GM11168 (cell line): ENCODE measurements around the gene NELL2.

Experiments used
- in situ Hi-C: fragments of 300-500 bp; cut with MboI; formaldehyde crosslinking; loops from one replicate; pipeline ENCODE4 v1.12.0; 2022; ENCODE audit warnings: low sequenced_read_pairs; ENCODE audit not compliant: unreplicated experiment

NELL2 gene

GRCh38 chr12:44640427-44641190, 235.5 kb downstream of the NELL2 start:
- in situ Hi-C loops, result no loop called here

GRCh38 chr12:44637875-44638274, 238.2 kb downstream of the NELL2 start:
- in situ Hi-C loops, result no loop called here

- in situ Hi-C loops, result no loop called here
Observed at GRCh38 chr12:44628180-44628579, 247.9 kb downstream of the NELL2 start.

GRCh38 chr12:44627387-44628166, 248.5 kb downstream of the NELL2 start:
- in situ Hi-C loops, result no loop called here

GRCh38 chr12:44626883-44627282, 249.2 kb downstream of the NELL2 start:
- in situ Hi-C loops, result no loop called here

GRCh38 chr12:44618946-44619345, 257.2 kb downstream of the NELL2 start:
- in situ Hi-C loops, result no loop called here

GRCh38 chr12:44616402-44616801, 259.7 kb downstream of the NELL2 start:
- in situ Hi-C loops, result no loop called here

GRCh38 chr12:44611538-44611937, 264.6 kb downstream of the NELL2 start:
- in situ Hi-C loops, result no loop called here

GRCh38 chr12:44603701-44604100, 272.4 kb downstream of the NELL2 start:
- in situ Hi-C loops, result no loop called here

GRCh38 chr12:44592626-44593025, 283.5 kb downstream of the NELL2 start:
- in situ Hi-C loops, result no loop called here

- in situ Hi-C loops, result no loop called here
Observed at GRCh38 chr12:44589697-44590096, 286.4 kb downstream of the NELL2 start.

- in situ Hi-C loops, result no loop called here
Observed at GRCh38 chr12:44588651-44589050, 287.5 kb downstream of the NELL2 start.

GRCh38 chr12:44584625-44585024, 291.5 kb downstream of the NELL2 start:
- in situ Hi-C loops, result no loop called here

GRCh38 chr12:44582521-44582920, 293.6 kb downstream of the NELL2 start:
- in situ Hi-C loops, result no loop called here

GRCh38 chr12:44581642-44582242, 294.4 kb downstream of the NELL2 start:
- in situ Hi-C loops, result no loop called here

GRCh38 chr12:44574586-44574985, 301.5 kb downstream of the NELL2 start:
- in situ Hi-C loops, result no loop called here

- in situ Hi-C loops, result no loop called here
Observed at GRCh38 chr12:44573723-44574122, 302.4 kb downstream of the NELL2 start.

GRCh38 chr12:44571006-44571550, 305.0 kb downstream of the NELL2 start:
- in situ Hi-C loops, result no loop called here

GRCh38 chr12:44570036-44570583, 306.0 kb downstream of the NELL2 start:
- in situ Hi-C loops, result no loop called here

GRCh38 chr12:44565163-44565562, 311.0 kb downstream of the NELL2 start:
- in situ Hi-C loops, result no loop called here

GRCh38 chr12:44563486-44563885, 312.6 kb downstream of the NELL2 start:
- in situ Hi-C loops, result no loop called here
